Stimulated activated naive CD4-positive, alpha-beta T cell treated with Interleukin-2 at 50 U/mL for 16 hours (primary cell): ENCODE results near the gene MAEL.
A peak's percentile ranks its signal among the peaks of the same experiment; 100 is the strongest.

Experiments used
- DNase-seq: peaks from one replicate; lab custom pipeline; 2025; lab: John Stamatoyannopoulos, UW

Gene MAEL

GRCh38 chr1:167056529-167057231, 67.6 kb downstream of the MAEL start:
- no peak for DNase-seq

- no peak for DNase-seq
Observed at GRCh38 chr1:167057241-167057688, 68.2 kb downstream of the MAEL start.

- DNase-seq: peak; percentile 61
Observed at GRCh38 chr1:167059045-167059808, 70.1 kb downstream of the MAEL start.

GRCh38 chr1:167059809-167060107, 70.7 kb downstream of the MAEL start:
- no peak for DNase-seq

GRCh38 chr1:167060141-167061072, 71.3 kb downstream of the MAEL start:
- DNase-seq: no peak

GRCh38 chr1:167061073-167061464, 72.0 kb downstream of the MAEL start:
- DNase-seq: no peak

- DNase-seq: no peak
Observed at GRCh38 chr1:167064621-167065020, 75.5 kb downstream of the MAEL start.

GRCh38 chr1:167065471-167065870, 76.4 kb downstream of the MAEL start:
- no peak for DNase-seq

GRCh38 chr1:167066333-167067122, 77.4 kb downstream of the MAEL start:
- DNase-seq: peak; percentile 62

GRCh38 chr1:167067904-167068303, 78.8 kb downstream of the MAEL start:
- no peak for DNase-seq

GRCh38 chr1:167068761-167069160, 79.7 kb downstream of the MAEL start:
- no peak for DNase-seq

- DNase-seq: no peak
Observed at GRCh38 chr1:167071286-167071685, 82.2 kb downstream of the MAEL start.
